SW480 (cell line): ENCODE data around the gene ERVH48-1.
"Not testable (repeated sequence)": the region's sequence is repeated elsewhere in the genome, so short reads cannot be mapped to it uniquely, and the experiment has no call there.

Experiments used
- DNase-seq: peaks from one replicate; pipeline ENCODE4 v3.0.0-alpha.2; 2016; ENCODE audit warnings: low spot score

Gene ERVH48-1

DNA sequence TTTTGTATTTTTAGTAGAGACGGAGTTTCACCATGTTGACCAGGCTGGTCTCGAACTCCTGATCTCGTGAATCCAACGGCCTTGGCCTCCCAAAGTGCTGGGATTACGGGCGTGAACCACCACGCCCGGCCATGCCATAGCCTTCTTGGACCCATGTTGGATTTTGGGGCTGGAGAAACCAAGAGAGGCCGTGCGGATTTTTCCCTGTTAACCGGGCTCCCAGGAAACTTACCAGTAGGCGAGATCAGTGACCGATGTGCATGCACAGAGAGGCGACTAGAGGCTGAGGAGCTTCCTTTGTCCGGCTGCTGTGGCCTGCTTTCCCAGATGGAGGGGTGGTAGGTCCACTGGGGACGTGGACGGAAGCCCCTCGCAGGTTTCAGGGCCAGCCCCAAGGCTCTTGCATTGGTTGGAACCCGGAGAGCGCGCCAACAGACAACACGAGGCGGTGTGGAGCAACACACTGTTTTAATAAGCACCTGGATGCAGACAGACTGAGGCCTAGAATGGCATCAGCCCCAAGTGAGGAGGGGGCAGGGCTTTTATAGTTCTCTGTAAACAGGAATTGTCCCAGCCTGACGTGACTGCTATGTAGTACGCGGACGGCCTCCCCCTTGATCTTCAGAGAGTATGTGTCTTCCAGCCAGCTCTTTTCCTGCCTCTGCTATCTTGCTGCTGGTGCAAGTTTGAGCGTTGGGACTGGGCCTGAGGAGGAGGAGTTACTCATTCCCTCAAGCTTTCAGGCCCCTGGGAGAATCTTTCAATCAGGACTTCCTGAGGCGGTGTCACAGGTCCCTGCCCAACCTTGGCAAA is at the start of gene ERVH48-1:
Gene ERVH48-1, minus strand, starts transcription at position 517 of the 813 bp plus-strand sequence. CDS start 6,624 bp downstream, outside the sequence.
- no peak for DNase-seq

GRCh38 chr21:42973991-42974831 is 48.8 kb upstream of the ERVH48-1 start, which contains the start of gene PKNOX1:
TSS of gene PKNOX1 (plus strand) at chr21:42974562. CDS start at chr21:43004382, 29,820 bp downstream.
- DNase-seq: peak; percentile 99

GRCh38 chr21:42973309-42973990 is 48.0 kb upstream of the ERVH48-1 start:
- DNase-seq: no peak

GRCh38 chr21:42971897-42972275 is 46.5 kb upstream of the ERVH48-1 start:
- no peak for DNase-seq

- DNase-seq: no peak
These were observed 45.7 kb upstream of the ERVH48-1 start for GRCh38 chr21:42970946-42971653.

DNA sequence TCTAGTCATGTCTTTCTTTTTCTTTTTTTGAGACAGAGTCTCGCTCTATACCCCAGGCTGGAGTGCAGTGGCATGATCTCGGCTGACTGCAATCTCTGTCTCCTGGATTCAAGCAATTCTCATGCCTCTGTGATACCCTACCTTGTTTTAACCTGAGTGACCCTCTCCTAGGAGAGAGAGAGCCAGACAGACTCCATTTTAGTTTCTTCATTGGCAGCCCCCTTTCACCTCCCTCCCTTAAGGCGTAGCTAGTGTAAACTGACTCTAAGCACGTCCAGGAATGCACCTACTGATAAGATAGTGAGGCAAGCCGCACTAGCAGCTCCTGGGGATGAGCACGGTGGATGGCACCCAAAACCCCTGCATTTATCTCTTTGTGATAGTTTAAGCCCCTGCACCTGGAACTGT is 43.8 kb upstream of the ERVH48-1 start:
- DNase-seq: no peak

- not testable (repeated sequence) for DNase-seq
These were observed 42.2 kb upstream of the ERVH48-1 start for GRCh38 chr21:42967616-42968015.

DNA sequence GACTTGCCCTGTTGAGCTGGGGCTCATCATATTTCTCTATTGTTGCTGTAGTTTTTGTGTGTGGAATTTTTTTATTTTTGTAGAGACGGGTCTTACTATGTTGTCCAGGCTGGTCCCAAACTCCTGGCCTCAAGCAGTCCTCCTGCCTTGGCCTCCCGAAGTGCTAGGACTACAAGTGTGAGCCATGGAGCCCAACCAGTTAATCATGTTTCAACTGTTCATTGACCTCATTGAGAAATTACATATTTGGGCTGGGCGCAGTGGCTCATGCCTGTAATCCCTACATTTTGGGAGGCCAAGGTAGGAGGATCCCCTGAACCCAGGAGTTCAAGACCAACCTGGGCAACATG is 39.8 kb upstream of the ERVH48-1 start:
- no peak for DNase-seq

GRCh38 chr21:42964546-42965210 is 39.2 kb upstream of the ERVH48-1 start:
- no peak for DNase-seq

DNA sequence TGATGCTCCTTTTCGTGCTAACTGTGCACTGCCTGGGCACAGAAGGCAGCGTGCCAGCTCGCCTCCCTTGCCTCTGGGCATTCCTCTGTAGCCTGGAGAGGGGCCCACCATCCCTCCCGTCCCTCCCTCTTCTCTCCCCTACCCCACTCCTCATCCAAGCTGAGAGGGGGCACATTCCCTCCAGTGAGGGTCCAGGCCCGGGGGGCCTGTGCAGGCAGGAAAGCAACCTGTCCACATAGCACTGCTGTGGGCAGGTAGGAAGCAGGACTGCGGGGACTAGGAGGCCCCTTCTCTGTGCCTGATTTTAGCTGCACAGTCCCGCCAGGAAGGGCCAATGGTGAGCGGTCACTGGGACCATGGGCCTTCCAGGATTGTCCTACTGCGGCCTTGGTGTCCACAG is 38.7 kb upstream of the ERVH48-1 start:
- no peak for DNase-seq

DNA sequence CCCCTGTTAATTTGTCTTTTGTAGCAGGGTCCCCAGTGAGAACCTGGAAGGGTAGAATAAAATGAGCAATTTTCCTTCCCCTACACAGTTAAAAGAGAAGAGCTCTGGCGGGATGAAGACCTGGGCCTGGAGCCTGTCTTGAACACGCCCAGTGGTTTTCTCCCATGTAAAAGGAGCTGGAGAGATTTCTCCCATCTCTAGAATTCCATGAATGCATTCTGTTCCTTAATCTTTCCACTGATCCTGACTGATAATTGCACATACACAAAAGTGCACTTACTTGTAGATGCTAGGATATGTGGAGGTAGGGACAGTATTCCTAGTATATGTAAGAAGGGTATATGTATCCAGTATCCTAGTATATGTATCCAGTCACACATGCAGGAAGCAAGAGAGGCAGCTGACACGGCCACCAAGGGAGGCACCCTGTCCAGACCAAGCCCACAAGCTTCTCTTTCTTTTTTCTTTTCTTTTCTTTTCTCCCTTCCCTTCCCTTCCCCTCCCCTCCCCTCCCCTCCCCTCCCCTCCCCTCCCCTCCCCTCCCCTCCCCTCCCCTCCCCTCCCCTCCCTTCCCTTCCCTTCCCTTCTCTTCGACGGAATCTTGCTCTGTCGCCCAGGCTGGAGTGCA is 37.1 kb upstream of the ERVH48-1 start:
- DNase-seq: no peak

DNA sequence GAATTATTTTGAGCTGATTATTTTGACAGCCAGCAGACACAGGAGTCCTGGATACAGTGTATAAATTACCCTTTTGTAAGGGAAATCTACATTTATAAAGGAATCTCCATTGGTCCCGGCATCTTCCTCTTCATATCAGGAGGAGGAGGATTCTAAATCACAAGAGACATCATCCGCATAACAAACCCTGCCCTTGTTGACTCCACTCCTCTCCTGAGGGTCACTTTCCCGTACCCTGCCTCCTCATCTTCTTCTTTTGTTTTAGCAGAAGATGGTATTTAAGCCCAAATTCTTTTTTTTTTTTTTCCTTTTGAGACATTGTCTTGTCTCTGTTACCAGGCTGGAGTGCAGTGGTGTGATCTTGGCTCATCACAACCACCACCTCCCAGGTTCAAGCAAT is 34.3 kb upstream of the ERVH48-1 start:
- DNase-seq: no peak

DNA sequence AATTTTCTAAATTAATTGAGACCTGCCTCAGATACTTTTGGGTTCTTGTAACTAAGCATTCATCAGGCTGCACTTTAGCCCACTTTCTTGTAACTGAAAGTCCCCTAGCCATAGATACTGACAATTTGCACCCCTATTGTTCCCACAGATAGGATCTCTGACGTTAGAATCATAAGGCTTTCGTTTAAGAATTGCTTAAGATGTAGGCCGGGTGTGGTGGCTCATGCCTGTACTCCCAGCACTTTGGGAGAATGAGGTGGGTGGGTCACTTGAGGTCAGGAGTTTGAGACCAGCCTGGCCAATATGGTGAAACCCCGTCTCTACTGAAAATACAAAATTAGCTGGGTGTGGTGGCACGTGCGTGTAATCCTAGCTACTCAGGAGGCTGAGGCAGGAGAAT is 32.7 kb upstream of the ERVH48-1 start:
- DNase-seq: not testable (repeated sequence)

- DNase-seq: no peak
These were observed 31.6 kb upstream of the ERVH48-1 start for GRCh38 chr21:42956824-42957630.

- DNase-seq: not testable (repeated sequence)
These were observed 25.8 kb upstream of the ERVH48-1 start for GRCh38 chr21:42951193-42951592.

- DNase-seq: not testable (repeated sequence)
These were observed 23.8 kb upstream of the ERVH48-1 start for GRCh38 chr21:42949094-42949755.

GRCh38 chr21:42942244-42942643 is 16.8 kb upstream of the ERVH48-1 start:
- DNase-seq: no peak

GRCh38 chr21:42941696-42942085 is 16.3 kb upstream of the ERVH48-1 start:
- DNase-seq: no peak
